Right renal cortex interstitium (tissue), 3 donors: Measurements from ENCODE around the gene SLC38A1. TPM values are rescaled to one million over a fixed set of nuclear protein-coding genes. Genes with fewer than 3 reads are reported as not detected.
"Not testable (repeated sequence)": the region's sequence is repeated elsewhere in the genome, so short reads cannot be mapped to it uniquely, and the experiment has no call there.

Source experiments
- DNase-seq, 3 donors: peaks; one replicate each; pipeline ENCODE4 v3.0.0-alpha.2; 2013; ENCODE audit warnings: low read depth in 3 of 3, low spot score in 2 of 3
- polyA plus RNA-seq, 3 donors: library from polyadenylated mRNA; unstranded; fragments of 120-200 nt; gene quantifications; one replicate each; pipeline ENCODE4 v1.2.1, GENCODE V29; 2013; ENCODE audit not compliant: insufficient read length in 3 of 3

Gene SLC38A1
- 10 to 100 TPM; 60.5 to 66.4 (median 62.0) TPM for polyA plus RNA-seq

DNA sequence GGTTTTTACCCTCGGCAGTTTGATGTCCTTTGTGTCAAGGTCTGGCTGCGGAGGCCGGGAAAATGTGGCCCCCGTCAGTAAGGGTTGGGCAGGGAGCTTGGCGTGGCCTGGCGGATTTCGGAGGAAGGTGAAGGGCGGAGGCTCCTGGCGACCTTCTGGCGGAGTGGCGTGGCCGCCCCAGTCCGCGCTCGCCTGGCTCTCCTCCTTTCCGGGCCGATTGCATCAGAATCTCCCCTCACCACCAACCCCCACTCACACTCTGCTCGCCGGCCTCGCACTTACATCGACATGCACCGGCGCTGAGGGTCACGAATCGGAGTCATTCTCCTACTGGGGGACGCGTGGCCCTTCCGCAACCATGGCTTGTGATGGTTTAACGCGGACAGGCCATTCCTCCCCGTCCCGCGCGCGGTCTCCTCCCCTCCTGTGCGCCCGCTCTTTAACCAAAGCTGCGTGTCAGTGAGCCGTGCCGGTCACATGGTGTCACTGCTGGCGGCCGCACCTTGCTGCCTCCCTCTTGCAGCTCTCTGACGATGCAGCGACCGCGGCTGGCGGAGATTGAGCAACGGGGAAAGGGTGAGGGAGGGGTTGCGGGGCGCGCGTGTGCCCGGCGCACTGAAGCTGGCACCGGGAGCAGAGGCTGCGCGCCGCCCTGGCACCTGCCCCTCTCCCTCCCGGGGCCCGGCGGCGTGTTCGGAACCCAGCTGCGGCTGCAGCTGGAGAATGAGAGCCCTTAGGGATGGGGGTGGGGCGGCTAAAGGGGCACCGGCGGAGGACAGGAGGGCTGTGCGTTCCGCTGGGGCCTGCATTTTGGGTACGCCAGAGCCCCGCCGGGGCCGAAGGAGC lies at the start of gene SLC38A1:
Gene SLC38A1, minus strand, starts transcription at position 461 of the 846 bp plus-strand sequence. CDS start 29,243 bp downstream, outside the sequence.
- peak in 2 of 3 donors; percentile 29 to 54 for DNase-seq

DNA sequence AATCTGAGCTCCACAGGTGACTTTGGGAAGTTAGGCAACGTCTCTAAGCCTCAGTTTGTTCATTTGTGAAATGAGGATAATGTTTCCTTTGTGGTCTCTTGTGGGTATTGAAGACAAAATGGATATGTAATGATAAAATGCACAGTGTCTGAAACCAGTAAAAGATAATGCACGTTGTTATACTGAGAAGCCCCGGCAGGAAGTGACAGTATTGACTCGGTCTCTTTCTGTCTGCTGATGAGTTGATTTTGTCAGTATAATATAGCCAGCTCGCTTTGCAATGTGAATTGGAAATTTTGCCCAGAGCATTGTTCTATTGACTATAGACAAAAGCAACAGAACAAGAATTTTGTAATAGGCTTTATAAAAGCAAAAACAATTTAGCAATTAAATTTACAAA lies 49.2 kb upstream of the SLC38A1 start:
- DNase-seq: no peak

DNA sequence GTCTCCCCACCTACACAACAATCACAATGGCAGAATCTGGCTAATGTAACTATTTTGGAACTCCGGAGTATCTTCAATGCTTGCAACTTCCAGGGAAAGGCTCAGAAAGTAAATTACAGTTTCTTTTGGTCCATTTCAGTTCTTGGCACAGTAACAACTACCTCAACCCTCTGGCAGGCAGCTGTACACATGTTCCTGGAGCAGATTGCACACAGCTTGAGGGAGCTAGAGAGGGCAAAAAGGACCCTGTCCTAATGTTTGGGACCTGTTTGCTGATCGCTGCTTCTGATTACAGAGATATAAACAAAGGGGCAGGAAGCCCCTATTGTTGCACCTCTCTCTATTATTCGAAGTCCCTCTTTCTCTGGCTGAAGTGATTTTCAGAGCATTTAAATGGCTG lies 35.2 kb upstream of the SLC38A1 start:
- no peak for DNase-seq

DNA sequence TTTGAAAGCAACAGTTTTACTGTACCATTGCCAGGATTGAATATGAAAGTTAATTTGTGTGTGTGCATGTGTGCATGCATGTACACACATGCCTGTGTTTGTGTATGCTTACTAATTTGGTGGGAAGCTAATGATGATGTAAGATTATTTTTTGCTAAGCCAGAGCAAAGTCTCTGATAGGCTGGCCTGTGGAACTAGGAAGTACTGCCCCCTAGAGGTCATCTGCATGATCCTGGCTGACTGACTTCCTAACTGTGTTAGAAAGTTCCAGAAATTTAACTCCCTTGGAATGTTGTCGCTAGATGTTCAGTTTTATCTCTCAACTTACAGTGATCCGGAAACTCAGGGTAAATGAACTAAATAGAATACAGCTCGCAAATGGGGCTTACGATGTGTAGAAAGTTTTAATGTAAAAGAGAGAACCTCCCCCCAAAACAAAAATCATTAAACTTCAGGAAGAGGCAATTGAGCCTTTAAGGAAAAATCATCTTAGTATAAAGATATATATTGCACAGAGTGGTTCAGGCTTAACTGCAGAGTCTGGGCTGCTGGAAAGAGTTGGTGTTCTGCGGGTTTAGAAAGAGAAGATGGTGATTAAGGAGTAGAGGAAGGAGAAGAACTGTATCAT lies 34.3 kb upstream of the SLC38A1 start:
- no peak for DNase-seq

DNA sequence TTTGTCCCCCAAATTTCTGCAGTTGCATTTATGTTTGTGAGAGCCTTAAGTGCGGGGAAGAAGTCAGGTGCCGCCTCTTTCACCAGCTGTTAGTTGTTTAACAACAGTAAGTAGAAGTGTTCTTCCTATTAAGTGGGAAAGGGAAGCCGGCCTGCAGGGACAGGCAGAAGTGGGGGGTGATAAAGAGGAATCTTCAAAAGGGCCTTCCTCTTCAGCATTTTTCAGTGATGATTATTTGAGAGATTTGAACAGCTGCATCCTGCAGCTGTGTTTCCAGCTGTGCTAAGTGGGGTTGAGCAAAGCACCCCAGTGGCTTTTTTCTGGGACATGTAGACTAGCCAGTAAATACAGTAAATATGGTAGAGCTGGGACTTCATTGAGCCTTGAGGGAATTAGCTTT lies 32.1 kb upstream of the SLC38A1 start:
- DNase-seq: no peak

DNA sequence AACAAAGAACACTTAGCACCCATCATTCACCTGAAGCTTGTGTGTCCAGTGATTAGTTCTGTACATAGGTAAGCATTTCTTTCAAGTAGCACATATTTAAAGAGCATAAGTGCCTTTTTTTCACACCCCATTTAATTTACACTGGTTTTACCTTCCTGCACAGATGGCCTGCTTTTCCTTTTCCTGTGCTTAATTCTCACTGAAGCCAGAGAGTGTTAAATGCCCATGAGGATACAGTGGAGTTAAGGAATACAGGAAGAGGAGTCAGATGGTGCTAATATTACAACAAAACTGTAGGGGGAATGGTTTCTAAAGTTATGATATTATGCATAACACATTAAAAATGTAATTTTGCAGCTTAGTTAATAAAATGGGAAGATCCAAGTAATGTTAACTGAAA lies 31.0 kb upstream of the SLC38A1 start:
- no peak for DNase-seq

DNA sequence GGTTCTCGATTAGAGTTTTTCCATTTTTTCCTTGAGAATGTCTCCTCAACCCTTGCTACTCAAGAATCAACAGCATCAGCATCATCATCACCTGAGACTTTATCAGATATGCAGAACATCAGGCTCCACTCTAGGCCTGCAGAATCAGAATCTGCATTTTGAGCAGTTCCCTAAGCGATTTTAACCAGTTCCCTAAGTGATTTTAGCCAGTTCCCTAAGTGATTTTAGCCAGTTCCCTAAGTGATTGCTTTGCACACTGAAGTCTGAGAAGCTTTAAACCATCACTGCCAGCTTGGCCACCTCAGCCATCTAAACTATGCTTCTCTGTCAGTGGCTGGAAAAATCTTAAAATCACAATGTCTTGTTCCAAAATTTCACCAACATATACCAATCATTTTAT lies 29.4 kb upstream of the SLC38A1 start:
- no peak for DNase-seq

DNA sequence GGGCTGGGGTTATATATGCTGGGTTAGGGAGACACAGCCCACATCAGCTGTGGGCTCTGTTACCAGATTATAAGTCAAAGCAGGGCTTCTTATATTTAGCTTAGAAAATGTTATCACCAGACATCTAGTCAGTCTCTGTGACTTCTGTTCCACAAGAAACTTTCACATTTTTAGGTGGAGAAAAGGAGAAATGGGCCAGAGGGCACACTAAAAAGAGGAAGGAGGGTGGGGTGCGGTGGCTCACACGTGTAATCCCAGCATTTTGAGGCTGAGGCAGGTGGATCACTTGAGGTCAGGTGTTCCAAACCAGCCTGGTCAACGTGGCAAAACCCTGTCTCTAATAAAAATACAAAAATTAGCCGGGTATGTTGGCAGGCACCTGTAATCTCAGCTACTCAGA lies 28.0 kb upstream of the SLC38A1 start:
- no peak for DNase-seq

DNA sequence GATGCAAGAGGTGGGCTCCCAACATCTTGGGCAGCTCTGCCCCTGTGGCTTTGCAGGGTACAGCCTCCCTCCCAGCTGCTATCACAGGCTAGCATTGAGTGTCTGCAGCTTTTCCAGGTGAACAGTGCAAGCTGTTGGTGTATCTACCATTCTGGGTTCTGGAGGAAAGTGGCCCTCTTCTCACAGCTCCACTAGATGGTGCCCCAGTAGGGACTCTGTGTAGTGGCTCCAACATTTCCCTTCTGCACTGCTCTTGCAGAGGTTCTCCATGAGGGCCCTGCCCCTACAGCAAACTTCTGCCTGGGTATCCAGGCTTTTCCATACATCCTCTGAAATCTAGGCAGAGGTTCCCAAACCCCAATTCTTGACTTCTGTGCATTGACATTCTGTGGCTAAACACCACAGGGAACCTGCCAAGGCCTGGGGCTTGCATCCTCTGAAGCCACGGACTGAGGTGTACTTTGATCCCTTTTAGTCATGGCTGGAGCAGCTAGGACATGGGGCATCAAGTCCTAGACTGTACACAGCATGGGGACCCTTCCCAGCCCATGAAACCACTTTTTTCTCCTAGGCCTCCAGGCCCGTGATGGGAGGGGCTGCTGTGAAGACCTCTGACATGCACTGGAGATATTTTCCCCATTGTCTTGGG lies 24.0 kb upstream of the SLC38A1 start:
- DNase-seq: no peak

DNA sequence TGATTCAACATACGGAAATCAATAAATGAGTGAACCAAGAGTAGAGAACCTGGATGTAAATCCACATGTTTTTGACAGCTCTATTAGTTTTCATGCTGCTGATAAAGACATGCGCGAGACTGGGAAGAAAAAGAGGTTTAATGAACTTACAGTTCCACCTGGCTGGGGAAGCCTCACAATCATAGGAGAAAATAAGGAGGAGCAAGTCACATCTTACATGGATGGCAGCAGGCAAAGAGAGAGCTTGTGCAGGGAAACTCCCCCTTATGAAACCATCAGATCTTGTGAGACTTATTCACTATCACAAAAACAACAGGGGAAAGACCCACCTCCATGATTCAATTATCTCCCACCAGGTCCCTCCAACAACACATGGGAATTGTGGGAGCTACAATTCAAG lies 23.1 kb upstream of the SLC38A1 start:
- not testable (repeated sequence) for DNase-seq

DNA sequence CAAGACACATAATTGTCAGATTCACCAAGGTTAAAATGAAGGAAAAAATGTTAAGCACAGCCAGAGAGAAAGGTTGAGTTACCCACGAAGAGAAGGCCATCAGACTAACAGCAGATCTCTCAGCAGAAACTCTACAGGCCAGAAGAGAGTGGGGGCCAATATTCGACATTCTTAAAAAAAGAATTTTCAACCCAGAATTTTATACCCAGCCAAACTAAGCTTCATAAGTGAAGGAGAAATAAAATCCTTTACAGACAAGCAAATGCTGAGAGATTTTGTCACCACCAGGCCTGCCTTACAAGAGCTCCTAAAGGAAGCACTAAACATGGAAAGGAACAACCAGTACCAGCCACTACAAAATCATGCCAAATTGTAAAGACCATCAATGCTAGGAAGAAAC lies 16.3 kb upstream of the SLC38A1 start:
- not testable (repeated sequence) for DNase-seq

DNA sequence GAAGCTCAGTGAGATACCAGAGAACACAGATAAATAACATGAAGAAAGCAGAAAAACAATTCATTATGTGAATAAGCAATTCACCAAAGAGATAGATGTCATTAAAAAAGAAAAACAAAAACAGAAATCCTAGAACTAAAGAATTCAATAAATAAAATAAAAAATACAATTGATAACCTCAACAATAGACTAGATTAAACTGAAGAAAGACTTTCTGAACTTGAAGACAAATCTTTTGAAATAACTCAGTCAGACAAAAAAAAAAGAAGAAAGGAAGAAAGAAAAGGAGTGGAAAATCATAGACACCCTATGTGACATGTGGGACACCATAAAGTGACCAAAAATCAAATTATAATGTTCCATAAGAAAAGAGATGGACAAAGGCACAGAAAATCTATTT lies 14.0 kb upstream of the SLC38A1 start:
- no peak for DNase-seq

DNA sequence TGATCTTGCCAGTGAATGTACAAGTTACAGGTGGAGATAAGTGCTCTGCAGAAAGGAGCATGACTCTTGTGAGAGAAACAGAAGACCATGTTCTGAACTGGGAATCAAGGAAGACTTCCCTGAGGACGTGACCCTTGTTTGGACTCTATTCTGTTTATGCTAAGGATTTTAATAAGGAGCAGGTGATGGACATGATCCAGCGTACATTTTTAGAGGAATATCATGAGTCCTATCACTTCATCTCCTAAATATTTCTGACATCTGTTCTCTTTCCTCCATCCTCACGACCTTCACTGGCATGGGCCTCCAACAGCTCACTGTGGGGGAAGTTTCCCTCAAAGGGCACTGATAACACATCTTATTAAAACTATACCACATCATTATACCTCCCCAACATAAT lies 7.9 kb upstream of the SLC38A1 start:
- DNase-seq: no peak

DNA sequence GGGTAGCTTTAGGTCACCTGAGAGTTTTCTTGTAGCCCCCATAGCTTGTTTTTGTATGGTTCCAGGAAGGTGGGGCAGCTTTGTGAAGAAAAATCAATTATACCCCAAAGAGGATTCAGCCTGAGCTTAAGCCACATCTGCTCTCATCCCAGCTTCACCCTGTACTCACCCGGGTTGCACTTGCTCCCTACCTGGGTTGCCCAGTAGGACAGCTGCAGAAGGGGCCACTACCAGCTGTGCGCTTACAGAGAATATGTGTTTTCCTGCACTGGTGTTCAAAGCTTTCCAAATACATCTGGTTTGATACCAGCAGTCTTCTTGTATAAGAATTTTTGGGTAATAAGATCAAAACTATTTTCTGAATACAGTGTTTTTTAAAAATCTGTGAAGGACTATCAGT lies 3.0 kb upstream of the SLC38A1 start:
- DNase-seq: no peak

DNA sequence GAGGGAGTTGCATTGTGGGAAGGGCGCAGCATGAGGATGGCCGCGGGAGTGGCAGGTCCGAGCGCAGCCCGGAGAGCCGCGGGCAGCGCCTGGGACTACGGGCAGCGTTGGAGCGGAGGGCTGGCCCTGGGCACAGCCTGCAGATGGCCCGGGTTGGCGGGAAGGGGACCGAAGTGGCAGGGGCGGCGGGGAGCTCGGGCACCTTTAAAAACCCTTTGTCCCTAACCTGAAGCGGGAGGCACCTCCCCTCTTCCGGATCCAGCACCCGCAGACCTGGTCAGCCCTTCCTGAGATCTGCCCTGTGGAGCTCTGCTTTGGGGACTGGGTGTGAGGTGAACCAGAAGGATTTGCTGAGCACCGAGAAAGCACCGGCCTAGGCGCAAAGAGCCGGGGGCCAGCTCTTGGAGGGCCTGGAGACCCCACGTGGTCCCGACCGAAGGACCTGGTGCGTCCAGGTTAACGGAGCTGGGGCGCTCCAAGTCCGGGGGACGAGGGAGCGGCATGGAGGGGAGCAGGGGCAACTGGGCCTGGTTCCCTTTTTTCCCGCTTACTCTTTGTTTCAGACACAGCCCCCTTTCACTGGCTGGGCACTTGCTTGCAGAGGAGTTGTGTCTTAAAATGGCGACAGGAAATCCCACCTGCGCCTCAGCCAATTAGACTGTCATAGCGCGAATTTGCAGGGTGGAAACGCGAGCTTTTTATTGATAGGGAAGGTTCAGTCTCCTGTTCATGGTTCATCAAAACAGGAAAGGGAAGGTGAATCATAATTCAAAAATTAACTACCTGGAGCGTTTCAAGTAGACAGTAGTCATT lies 792 bp upstream of the SLC38A1 start:
- DNase-seq: peak in 1 of 3 donors; percentile 34

DNA sequence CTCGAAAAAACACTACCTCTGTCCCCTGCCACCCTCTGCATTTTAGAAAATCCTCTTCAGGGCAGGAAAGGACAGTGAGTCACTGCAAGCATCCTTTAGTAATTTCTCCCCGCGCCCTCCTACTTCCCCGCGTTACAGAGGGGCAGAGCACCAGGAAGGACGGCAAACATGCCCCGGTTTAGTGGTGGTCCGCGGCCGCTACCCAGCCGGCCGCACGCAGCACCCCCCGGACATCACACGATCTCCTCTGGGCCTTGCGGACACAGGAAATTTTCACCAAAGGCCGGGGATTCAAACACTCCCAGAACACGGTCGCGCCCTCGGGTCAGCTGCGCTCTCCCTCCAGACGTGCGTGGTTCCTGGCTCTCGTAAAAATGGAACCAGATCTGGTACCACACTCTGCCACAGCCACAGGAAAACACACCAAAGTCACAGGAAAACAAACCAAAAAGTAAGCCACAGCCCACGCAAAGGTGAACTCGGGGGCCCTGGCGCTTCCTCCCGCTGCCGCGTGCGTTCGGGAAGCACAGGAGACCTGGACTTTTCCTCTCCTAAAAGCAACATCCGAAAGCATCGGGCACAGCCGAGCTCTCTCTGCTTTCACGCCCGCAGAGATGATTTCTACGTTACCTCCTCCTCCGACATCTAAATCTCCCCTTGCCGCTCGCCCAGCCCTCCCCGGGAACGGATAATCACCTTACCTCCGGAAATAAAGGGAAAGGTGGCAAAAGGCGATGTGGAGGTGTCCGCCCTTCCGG lies 839 bp downstream of the SLC38A1 start:
- DNase-seq: no peak

DNA sequence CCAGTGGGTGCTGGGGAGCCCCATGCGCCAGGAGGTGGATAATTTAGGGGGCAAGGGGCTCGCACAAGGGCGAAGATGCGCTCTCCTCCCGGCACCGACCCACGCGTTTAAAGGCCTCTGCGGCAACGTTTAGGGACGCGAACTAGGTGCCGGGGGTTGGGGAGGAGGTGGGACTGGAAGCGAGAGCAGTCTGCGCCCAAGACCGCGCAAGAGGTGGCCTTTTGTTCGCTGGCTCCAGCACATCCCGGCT lies 1.3 kb downstream of the SLC38A1 start:
- no peak for DNase-seq

DNA sequence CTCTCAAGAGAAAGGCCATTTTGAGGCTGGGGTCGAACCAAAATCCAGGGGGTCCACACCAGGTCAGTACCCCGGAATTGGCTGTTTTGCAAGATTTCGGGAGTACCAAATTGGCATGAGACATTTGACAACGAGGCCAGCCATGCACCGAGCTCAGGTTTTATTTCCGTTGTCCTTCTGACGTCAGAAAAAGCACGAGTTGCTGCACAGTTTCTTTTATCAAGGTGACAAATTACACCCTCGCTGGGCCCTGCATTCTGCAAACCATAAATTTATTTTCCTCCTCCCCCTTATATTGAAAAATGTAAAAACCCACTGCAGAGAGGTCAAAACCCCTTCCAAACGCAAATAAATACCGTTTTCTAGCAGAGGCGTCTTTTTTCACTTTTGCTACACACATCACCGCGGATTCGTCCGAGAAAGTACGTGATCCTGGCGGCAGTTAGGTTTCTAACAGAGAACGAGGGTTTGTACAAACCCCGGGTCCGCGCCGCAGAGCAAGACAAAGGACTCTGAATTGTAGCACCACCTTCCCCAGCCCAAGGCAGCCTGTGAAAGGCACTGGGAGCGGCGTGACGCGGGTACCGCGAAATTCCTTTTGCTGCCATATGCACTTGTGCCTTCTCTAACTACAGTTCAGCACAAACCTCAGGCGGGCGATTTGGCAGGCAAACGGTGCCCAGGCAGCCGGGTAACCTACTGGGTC lies 1.8 kb downstream of the SLC38A1 start:
- DNase-seq: peak in 2 of 3 donors; percentile 36 to 52

DNA sequence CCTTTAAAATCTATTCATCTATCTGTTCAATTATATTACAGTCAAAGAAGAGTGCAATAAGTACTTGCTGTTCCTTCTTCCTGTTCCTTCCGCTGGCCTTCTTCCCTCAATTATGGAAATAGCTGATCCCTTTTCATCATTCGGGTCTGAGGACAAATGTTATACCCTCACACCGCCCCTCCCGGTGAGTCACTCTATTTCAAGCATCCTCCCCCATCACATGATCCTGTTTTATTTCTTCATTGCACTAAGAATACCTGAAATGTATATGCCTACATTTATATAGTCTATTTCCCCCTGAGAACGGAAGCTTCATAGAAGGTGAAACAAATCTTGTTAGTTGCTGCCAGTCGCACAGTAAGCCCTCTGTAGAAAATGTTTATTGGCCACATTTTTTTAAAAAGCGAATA lies 2.5 kb downstream of the SLC38A1 start:
- DNase-seq: no peak

DNA sequence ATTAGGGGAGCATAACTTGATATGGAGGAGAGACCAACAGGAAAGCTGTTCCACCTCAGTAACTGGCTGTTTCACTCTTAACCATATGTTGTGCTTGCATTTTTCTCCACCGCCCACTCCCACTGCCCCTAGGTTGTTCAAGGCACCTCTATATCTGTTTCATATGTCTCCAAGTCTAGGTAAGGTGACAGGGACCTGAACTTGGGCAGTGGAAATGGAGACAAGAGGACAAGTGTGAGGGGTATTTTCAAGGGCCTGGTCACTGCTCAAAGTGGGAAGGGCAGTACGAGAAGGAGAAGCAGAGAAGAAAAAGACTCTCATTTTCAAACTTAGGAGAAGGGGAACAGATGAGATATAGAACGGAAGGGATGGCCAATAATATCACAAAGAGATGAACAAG lies 3.1 kb downstream of the SLC38A1 start:
- DNase-seq: no peak
